GM21717 (cell line): ENCODE measurements around the gene SLC34A1.

ENCODE experiments used
- ATAC-seq: cut with Tn5 transposase; IDR thresholded peaks from one replicate; pipeline ENCODE4 v1.9.1; 2021; ENCODE audit warnings: mild to moderate bottlenecking, moderate library complexity; ENCODE audit not compliant: unreplicated experiment

The SLC34A1 gene

DNA sequence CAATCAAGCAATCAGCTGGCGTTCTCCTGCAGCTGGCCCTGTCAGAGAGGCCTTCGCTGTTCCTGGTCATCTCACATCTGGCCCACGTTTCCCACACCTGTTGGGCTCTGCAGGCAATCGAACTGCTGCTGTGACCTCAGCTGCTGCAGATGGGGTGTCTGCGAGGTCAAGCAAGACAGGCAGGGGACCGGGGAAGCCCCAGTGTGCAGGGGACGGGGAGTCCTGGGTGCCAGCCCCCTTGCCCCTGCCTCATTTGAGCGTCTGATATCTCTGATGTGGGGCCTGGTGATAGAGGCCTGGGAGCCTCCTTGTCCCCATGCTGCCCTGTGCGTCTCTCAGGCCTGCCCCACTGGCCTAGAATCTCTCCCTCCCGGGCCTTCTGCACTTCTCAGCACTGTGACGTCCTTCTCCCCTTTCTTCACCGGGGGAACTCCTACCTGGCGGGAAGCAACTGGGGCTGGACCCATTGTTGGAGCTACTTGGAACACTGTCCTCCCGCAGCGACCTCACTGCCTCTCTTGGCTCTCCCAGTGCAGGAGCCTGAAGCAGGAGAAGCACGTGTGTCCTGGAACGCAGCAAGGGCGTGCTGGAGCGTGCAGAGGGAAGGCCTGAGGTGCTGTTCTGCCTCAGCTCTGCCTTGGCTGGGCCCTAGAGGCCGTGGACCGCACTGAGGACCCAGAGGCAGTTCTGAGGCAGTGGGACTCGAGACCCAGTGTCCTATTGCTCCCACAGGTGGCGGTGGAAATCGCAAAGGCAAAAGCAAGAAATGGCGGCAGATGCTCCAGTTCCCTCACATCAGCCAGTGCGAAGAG is 46.1 kb downstream of the SLC34A1 start:
- no peak for ATAC-seq

DNA sequence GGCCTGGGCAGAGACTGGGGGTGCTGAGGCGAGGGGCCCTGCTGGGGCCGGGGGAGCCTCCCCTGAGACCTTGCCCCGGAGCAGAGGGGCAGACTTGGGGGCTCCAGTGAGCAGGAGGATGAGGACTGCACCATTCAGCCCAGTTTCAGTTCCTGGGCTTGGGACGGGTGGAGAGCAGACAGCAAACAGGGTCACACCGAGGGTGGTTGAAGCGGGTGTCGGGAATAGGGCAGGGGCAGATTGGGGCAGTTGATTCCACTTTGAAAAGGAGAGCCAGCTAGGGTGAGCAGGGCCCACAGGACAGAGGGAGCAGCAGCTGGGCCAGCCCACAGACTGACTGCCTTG is 46.7 kb downstream of the SLC34A1 start:
- no peak for ATAC-seq

DNA sequence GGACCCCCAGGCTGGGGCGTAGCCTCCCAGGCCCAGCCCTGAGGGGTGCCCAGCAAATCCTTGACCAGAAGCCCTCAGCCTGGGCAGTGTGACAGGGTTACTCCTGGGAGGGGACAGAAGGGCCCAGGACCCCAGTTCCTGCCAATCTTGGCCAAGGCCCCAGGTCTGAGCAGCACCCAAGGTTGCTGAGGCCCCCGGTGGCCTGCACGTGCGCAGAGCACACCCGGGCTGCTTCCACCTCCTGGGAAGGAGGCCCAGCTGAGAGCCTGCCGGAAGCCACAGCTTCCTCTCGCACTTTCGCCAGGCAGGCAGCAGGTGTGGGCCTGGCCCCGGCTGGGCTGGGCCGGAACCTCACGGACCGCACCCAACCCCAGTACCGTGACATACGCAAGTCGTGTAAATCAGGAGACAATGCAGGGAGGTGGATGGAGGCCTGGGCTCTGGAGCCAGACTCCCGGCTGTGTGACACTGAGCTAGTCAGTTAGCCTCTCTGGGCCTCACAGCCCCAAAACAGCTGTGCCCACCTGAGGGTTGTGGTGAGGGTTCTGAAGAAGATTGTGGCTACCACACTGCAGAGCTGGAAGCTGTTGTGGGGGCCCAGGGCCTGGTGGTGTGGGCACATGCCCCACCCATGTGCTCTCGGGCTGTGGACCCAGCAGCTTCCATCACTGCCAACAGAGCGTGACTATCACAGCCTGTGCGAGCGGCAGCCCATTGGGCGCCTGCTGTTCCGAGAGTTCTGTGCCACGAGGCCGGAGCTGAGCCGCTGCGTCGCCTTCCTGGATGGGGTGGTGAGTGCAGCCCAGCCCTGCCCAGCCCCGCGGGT is 47.3 kb downstream of the SLC34A1 start:
- ATAC-seq, result peak; percentile 34

DNA sequence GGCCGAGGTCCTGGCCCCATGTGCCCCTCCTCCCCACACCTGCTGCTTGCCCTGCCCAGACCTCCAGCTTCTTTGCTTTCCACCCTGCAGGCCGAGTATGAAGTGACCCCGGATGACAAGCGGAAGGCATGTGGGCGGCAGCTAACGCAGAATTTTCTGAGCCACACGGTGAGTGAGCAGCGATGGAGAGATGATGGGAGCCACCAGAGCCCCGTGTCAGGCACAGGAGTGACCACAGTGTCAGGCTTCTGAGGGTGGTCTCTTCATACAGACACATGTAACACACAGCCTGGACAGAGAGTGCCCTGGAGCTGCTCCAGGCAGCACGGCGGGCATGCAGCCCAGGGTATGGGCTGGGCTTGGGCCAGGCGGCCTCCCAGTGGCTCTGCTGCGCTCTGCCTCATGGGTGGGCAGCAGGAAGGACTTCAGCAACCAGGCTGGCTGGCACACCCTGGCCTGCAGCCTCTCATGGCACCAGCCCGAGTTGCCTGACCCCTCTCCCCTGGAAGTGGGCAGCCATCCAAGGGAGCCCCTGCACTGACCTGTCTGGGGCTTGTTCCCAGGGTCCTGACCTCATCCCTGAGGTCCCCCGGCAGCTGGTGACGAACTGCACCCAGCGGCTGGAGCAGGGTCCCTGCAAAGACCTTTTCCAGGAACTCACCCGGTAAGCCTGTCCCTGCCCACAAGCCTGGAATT is 48.1 kb downstream of the SLC34A1 start:
- ATAC-seq, result no peak

DNA sequence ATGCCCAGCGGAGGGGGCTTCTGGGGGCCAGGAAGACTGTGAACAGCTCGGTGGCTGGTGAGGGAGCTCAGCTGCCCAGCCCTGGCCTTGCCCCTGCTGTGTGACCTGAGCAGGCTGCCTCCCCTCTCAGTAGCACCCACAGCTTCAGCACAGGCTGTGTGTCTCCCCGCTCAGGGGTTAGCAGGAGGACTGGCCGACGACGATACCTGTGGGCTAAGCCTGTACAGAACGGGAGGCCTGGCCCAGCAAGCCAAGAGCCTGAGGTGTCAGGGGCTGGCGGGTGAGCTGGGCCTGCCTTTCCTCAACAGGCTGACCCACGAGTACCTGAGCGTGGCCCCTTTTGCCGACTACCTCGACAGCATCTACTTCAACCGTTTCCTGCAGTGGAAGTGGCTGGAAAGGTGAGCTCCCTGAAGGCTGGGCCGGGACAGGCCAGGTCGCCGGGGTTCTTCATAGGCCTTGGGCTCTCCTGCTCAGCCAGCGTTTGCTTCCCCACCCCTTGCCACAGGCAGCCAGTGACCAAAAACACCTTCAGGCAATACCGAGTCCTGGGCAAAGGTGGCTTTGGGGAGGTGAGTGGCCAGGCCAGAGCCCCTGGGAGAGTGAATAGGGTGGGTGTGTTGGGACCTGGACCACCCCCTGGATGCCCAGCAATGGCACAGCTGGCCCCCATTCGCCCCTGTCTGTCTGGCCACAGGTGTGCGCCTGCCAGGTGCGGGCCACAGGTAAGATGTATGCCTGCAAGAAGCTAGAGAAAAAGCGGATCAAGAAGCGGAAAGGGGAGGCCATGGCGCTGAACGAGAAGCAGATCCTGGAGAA is 48.8 kb downstream of the SLC34A1 start:
- ATAC-seq, result no peak

DNA sequence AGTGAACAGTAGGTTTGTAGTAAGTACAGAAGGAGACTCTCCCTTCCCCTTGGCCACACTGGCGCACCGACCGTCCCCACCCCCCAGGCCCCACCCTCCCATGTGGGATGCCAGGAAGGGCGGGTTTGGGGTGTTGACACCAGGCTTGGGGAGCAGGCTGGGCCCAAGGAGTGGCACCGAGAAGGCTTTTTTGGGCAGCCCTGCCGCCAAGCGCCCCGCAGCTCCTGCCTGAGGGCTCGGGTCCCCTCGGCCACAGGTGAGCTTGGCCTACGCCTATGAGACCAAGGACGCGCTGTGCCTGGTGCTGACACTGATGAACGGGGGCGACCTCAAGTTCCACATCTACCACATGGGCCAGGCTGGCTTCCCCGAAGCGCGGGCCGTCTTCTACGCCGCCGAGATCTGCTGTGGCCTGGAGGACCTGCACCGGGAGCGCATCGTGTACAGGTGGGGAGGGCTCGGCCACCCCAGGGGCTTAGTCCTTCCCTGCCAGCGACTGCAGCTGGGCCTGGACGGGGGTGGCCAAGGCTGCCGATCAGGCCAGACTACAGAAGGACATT is 49.5 kb downstream of the SLC34A1 start:
- no peak for ATAC-seq

DNA sequence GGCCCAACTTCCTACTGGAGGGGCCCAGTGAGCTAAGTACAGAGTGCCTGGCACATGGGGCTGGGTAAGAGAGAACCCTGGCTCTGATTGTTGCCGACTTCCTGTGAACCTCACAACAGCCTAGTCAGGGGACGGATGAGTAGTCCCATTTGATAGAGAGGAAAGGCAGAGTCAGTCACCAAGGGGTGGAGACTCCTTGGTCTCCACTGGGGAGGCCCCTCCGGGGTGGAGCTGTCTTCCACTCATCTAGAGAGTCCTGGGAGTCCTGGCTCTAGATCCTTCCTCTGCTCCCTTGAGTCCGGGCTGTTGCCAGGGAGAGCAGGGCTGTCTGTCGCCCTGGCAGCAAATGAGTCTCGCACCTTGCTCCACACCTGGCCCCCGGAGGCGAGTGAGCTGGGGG is 50.2 kb downstream of the SLC34A1 start:
- ATAC-seq, result no peak

DNA sequence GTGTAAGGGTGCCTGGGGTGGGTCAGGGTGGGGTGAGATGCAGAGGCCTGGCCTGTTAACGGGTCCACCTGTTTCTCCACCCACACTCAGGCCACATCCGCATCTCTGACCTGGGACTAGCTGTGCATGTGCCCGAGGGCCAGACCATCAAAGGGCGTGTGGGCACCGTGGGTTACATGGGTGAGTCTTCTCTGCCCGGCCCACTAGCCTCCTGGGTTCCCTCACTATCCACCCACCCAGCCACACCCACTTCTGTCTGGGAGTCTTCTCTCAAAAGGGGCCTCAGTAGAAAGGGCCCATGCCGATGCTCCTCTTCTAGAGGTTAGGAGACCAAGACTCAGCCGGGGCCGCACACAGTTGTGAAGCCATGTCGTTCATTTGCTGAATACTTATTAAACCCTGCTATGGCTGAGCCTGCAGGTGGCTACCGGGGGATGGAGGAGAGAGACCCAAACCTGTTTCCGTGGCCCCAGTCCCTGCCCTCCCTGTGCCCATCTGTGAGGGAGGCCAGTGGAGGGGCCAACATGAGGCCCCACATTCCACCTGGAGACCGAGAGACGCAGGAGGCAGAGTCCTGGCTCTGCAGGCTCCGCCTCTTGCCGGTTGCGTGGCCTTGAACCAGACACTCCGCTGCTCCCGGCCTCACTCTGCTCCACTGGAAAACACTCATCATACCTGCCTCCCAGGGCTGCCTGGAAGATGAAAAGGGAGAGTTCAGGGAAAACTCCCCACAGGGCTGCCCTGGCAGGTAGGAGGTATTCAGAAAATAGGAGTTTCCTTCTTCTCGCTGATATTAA is 50.9 kb downstream of the SLC34A1 start:
- ATAC-seq, result no peak

DNA sequence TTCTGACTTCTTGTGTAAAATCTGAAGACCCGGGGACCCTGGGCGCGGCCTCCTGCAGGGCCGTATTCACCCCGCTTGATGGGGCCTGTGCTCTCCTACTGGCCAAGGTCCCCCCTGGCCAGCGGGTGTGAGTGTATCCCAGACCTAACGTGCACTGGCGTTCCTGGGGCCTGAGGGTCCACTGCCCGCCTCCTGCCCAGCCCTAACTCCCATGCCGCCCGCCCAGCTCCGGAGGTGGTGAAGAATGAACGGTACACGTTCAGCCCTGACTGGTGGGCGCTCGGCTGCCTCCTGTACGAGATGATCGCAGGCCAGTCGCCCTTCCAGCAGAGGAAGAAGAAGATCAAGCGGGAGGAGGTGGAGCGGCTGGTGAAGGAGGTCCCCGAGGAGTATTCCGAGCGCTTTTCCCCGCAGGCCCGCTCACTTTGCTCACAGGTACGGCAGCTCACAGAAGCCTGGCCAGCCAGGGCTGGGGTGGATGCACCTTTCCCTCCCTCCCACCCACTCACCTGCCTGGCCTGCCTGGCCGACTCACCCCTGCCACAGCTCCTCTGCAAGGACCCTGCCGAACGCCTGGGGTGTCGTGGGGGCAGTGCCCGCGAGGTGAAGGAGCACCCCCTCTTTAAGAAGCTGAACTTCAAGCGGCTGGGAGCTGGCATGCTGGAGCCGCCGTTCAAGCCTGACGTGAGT is 51.8 kb downstream of the SLC34A1 start:
- no peak for ATAC-seq

DNA sequence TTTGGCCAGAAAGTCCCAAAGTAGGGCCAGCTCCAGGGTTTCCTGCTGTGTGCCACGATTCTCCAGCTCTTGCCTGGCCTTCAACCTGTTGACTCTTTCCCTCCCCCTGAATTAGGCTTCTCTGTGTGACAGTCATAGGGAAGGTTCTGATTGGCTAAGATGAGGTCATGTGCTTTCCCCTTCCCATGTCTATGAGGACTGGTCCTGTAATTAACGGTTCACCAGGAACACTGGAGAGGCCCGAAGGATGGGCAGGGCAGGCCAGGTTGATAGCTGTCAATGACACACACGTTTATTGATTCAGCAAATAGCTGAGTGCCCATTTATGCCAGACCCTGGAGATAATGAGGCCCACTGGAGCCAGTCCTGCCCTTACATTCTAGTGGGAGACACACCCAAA is 53.4 kb downstream of the SLC34A1 start:
- ATAC-seq, result no peak

DNA sequence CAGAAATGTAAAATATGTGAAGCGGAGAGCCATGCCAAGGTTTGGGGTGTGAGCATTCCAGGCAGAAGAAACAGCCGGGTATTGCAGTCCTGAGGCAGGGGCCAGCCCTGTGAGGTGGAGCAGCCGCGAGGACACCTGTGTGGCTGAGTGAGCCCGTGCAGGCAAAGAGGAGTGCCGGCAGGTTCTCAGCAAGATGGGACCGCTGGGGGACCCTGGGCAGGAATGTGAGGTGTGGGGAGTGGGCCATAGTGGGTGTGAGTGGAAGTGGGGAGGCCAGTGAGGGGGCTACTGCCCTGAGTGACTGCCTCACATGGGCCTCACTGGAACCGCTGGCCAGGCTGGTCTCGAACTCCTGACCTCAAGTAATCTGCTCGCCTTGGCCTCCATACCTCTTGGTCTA is 54.2 kb downstream of the SLC34A1 start:
- ATAC-seq, result no peak

DNA sequence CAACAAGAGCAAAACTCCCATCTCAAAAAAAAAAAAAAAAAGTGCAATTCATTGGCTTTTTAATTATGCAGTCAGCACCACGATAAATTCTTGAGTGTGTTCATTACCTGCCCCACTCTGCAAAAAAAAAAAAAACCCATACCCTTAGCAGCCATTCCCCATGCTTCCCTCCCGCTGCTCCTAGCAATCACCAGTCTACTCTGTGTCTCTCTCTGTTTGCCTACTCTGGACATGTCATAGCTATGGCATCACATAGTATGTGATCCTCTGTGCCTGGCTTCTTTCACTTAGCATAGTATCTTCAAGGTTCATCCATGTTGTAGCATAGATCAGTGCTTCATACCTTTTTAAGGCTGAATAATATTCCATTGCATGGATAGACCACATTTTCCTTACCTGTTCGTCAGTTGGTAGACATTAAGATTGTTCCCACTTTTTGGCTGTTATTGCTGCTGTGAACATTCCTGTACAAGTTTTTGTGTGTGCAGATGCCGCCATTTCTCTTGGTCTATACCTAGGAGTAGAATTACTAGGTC is 55.4 kb downstream of the SLC34A1 start:
- ATAC-seq, result no peak

DNA sequence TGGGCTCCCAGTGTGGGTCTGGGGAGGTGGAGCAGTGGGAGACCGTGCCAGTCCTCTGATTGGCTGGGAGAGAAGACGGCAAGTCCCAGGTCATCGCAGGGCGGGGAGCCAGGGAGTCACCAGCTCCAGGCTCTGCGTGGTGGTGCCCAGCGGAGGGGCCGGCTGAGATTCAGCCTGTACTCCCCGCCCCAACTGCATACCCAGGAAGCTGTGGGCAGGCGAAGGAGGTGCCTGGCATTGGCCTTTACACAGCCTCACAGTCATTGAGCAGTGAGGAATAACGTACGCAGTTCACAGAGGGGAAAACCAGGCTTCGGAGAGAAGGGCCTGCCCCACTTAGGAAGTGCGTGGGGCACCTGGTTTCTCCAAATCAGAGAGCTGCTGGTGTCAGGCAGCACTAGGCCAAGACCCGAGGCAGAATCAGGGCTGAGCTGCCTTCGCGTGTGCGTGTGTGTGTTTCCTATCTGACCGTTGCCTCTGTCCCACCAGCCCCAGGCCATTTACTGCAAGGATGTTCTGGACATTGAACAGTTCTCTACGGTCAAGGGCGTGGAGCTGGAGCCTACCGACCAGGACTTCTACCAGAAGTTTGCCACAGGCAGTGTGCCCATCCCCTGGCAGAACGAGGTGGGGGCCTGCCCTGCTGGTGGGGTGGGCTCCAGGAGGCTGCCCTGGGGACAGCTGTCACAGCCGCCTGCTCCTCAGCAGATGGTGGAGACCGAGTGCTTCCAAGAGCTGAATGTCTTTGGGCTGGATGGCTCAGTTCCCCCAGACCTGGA is 56.2 kb downstream of the SLC34A1 start:
- ATAC-seq, result no peak

DNA sequence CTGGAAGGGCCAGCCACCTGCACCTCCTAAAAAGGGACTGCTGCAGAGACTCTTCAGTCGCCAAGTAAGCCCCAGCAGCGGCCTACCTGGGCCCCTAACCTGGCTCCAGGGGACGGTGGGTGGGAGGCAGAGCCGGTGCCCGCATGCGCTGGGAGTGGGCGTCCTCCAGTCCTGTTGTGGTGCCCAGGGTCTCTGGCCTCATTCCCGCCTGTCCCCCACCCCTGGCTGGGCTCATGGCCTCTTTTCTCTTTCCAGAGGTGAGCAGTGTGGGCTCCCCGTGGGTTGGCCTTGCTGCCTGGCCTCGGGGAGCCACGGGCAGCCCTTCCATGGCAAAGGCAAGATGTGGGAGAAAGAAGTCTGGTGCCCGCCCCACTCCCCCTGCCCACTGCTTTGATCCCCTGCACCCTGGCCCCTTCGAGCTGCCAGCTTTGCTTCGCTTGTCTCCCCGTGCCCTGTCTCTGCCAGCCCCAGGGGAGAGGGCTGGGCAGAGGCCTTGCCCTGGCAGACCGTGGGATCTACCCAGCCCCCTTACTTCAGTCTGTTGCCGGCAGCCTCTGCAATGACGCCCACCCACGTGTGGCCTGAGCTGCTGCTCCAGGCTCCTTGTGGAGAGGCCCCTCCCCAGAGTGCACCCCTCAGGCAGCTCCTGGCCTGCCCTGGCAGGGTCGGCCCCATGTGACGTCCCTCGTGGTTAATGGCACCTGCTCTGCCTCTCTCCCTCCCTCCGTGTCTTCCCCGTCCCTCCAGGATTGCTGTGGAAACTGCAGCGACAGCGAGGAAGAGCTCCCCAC is 57.0 kb downstream of the SLC34A1 start:
- no peak for ATAC-seq

DNA sequence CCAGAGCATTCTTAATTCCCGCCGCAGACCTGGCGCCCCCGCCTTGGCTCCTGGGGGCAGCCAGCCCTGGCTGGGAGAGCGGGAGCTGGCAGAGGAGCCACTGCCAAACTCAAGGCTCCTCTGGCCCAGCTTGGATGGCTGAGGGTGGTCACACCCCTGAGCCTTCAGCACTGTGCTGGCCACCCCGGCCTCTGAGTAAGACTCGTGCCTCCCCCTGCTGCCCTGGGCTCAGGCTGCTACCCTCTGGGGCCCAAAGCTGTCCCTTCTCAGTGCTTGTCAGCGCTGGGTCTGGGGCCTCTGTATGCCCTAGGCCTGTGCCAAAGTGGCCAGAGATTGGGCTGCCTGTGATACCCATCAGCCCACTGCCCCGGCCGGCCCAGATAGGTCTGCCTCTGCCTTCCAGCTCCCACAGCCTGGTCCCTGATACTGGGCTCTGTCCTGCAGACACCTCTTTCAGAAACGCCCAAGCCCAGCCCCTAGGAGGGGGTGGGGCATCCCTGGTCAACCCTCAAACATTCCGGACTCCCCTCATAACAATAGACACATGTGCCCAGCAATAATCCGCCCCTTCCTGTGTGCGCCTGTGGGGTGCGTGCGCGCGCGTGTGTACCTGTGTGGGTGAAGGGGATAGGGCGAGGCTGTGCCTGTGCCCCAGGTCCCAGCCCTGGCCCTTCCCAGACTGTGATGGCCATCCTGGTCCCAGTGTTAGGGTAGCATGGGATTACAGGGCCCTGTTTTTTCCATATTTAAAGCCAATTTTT is 58.0 kb downstream of the SLC34A1 start:
- no peak for ATAC-seq

DNA sequence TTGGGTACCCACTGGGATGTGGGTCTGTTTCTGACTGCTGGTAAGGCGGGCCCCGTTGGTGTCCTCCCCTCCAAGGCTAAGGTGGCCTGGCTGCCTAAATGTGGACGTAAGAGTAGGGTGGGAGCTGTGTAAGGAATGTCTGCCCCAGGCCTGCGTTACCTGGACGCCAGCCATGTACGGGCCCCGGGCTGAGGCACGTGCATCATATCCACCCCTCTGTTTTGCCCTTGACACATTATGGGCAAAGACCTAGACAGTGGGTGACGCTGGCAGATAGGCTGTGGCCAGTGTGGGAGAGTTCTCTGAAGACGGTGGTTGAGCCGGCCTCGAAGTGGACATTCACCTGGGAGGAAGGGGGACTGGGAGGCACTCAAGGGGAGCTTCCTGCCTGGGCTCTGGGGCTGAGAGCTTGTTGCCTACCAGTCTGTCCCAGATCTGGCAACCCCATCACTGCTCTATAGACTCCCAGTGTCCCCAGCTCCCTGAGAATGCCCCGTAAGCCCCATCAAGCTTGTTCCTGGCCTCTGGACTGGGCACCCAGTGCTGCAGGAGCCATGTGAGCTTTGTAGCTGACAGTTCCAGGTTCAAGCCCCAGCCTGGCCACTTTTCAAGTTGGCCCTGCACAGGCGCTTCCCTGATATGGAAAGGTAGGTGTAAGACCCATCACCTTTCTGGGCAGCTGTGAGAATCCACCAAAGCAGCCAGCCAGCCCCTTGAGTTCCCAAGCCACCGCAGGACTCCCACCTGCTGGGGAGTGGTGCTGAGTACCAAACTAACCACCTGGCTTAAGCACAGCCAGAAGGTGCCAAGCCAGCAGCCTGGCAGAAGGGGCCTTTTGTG is 59.1 kb downstream of the SLC34A1 start:
- ATAC-seq, result no peak
